Type B pancreatic cell (in vitro differentiated cells): ENCODE measurements around the gene MAP2K2. TPM values are rescaled to one million over a fixed set of nuclear protein-coding genes. Genes with fewer than 3 reads are reported as not detected.

Source experiments
- DNase-seq: peaks from one replicate; pipeline ENCODE4 v3.0.0; 2021; ENCODE audit warnings: mixed read lengths; ENCODE audit not compliant: unreplicated experiment; ENCODE audit errors: extremely low spot score
- H3K27ac Mint-ChIP-seq: 2 replicates; pipeline ENCODE4 v1.8.0; 2021; ENCODE audit warnings: mild to moderate bottlenecking, mixed read lengths
- H3K27me3 Mint-ChIP-seq: 2 replicates; pipeline ENCODE4 v1.8.0; 2021; ENCODE audit warnings: mixed read lengths
- H3K36me3 Mint-ChIP-seq: 2 replicates; pipeline ENCODE4 v1.8.0; 2021; ENCODE audit warnings: mixed read lengths
- H3K4me1 Mint-ChIP-seq: one replicate; pipeline ENCODE4 v1.8.0; 2021; ENCODE audit warnings: mixed read lengths; ENCODE audit not compliant: unreplicated experiment
- H3K4me3 Mint-ChIP-seq: 2 replicates; pipeline ENCODE4 v1.8.0; 2021; ENCODE audit warnings: mild to moderate bottlenecking, mixed read lengths
- H3K9me3 Mint-ChIP-seq: 2 replicates; pipeline ENCODE4 v1.8.0; 2021; ENCODE audit warnings: mixed read lengths
- CTCF ChIP-seq: fragments of 200-600 bp; sonication (generic); conservative IDR thresholded peaks from 2 replicates; pipeline ENCODE4 v1.5.0; 2021; ENCODE audit warnings: antibody characterized with exemption, mild to moderate bottlenecking
- total RNA-seq: library from RNA; stranded (reverse); gene quantifications from 2 replicates; pipeline ENCODE4 v1.2.1, GENCODE V29; 2021; ENCODE audit warnings: low replicate concordance

Gene MAP2K2
- total RNA-seq, 1 donor from 2014 or later, result 144 TPM

GRCh38 chr19:4067396-4068046 is 56.4 kb downstream of the MAP2K2 start:
- peak overlapping the region; percentile 88 for H3K4me3 Mint-ChIP-seq
- H3K27ac Mint-ChIP-seq, result peak overlapping the region; percentile 89
- DNase-seq, result no peak
- H3K4me1 Mint-ChIP-seq, result peaks cover 9% of the 10 kb centered on the region
- H3K36me3 Mint-ChIP-seq, result no peaks in the 10 kb centered on the region
- H3K27me3 Mint-ChIP-seq, result peaks cover 18% of the 10 kb centered on the region
- H3K9me3 Mint-ChIP-seq, result no peaks in the 10 kb centered on the region
- no peak for TF ChIP-seq CTCF

- no peak for DNase-seq
- no peaks in the 10 kb centered on the region for H3K36me3 Mint-ChIP-seq
- H3K9me3 Mint-ChIP-seq, result no peaks in the 10 kb centered on the region
- H3K27ac Mint-ChIP-seq, result no peak within 1 kb of the TSS
- peaks cover 18% of the 10 kb centered on the region for H3K27me3 Mint-ChIP-seq
- peaks cover 9% of the 10 kb centered on the region for H3K4me1 Mint-ChIP-seq
- peak within 1 kb of the TSS; percentile 87 for H3K4me3 Mint-ChIP-seq
- TF ChIP-seq CTCF, result no peak
Measured at GRCh38 chr19:4066682-4067395, 57.1 kb downstream of the MAP2K2 start, which contains the start of gene ZBTB7A. TSS of gene ZBTB7A (minus strand) at chr19:4066899. CDS start at chr19:4055232, 11,667 bp downstream.

GRCh38 chr19:4066176-4066606 is 57.7 kb downstream of the MAP2K2 start:
- Mint-ChIP-seq H3K36me3 (no peaks in the 10 kb centered on the region), H3K27ac (no peak overlapping the region), H3K4me3 (peak overlapping the region; percentile 64), H3K27me3 (peaks cover 18% of the 10 kb centered on the region), H3K4me1 (peaks cover 9% of the 10 kb centered on the region), H3K9me3 (no peaks in the 10 kb centered on the region)
- DNase-seq, result no peak
- no peak for TF ChIP-seq CTCF

GRCh38 chr19:4065430-4066175 is 58.3 kb downstream of the MAP2K2 start:
- DNase-seq, result peak; percentile 99
- Mint-ChIP-seq H3K27ac (no peak overlapping the region), H3K4me1 (peaks cover 9% of the 10 kb centered on the region), H3K9me3 (no peaks in the 10 kb centered on the region), H3K4me3 (peak overlapping the region; percentile 64), H3K27me3 (peaks cover 18% of the 10 kb centered on the region), H3K36me3 (no peaks in the 10 kb centered on the region)
- TF ChIP-seq CTCF, result no peak

GRCh38 chr19:4064496-4065260 is 59.2 kb downstream of the MAP2K2 start:
- no peaks in the 10 kb centered on the region for H3K9me3 Mint-ChIP-seq
- H3K4me3 Mint-ChIP-seq, result peak overlapping the region; percentile 90
- no peak for TF ChIP-seq CTCF
- no peak overlapping the region for H3K27ac Mint-ChIP-seq
- peaks cover 9% of the 10 kb centered on the region for H3K4me1 Mint-ChIP-seq
- peaks cover 16% of the 10 kb centered on the region for H3K27me3 Mint-ChIP-seq
- H3K36me3 Mint-ChIP-seq, result no peaks in the 10 kb centered on the region
- DNase-seq, result no peak
